GM12865 (cell line): ENCODE results near the gene RNF224.

Experiments used
- DNase-seq: peaks from one replicate; pipeline ENCODE4 v3.0.0; 2010; ENCODE audit warnings: low read depth
- H3K4me3 ChIP-seq: 2 replicates; pipeline ENCODE4 v1.5.1; 2011; ENCODE audit warnings: mild to moderate bottlenecking, low read depth, low read length, control low read depth
- CTCF ChIP-seq: IDR thresholded peaks from 2 replicates; pipeline ENCODE4 v1.5.1; 2011; ENCODE audit warnings: low read length, control low read depth, low read depth, inconsistent platforms; ENCODE audit not compliant: insufficient read depth; ENCODE audit errors: missing control alignments

The RNF224 gene

GRCh38 chr9:137275588-137276472 is 48.5 kb downstream of the RNF224 start:
- DNase-seq, result no peak
- H3K4me3 ChIP-seq, result no peak overlapping the region
- TF ChIP-seq CTCF, result no peak

- TF ChIP-seq CTCF, result no peak
- H3K4me3 ChIP-seq, result peak overlapping the region; percentile 68
- peak; percentile 41 for DNase-seq
Observed at GRCh38 chr9:137276473-137277328, 49.4 kb downstream of the RNF224 start.

GRCh38 chr9:137277329-137278041 is 50.2 kb downstream of the RNF224 start, which contains the start of gene TOR4A:
TOR4A (plus strand) TSS chr9:137277726; CDS start chr9:137278690, 964 bp downstream.
- no peak for TF ChIP-seq CTCF
- DNase-seq, result peak; percentile 91
- H3K4me3 ChIP-seq, result peak within 1 kb of the TSS; percentile 68

- TF ChIP-seq CTCF, result no peak
- H3K4me3 ChIP-seq, result peak overlapping the region; percentile 68
- DNase-seq, result peak; percentile 47
Observed at GRCh38 chr9:137278061-137278701, 50.9 kb downstream of the RNF224 start.
